Gastroesophageal sphincter (tissue), 4 donors: ENCODE measurements around the gene SYCP1. TPM values are rescaled to one million over a fixed set of nuclear protein-coding genes. Genes with fewer than 3 reads are reported as not detected.
"Not testable (repeated sequence)": the region's sequence is repeated elsewhere in the genome, so short reads cannot be mapped to it uniquely, and the experiment has no call there.

ENCODE experiments used
- ATAC-seq: fragments of 150-250 bp; one replicate; pipeline ENCODE4 v1.9.1; 2016; ENCODE audit warnings: mild to moderate bottlenecking, moderate library complexity
- H3K27ac ChIP-seq, 4 donors: fragments of 200-600 bp; sonication (generic) in 3 of 4; 1 replicate in 3 of 4; 2 replicates in 1 of 4; pipeline ENCODE4 v1.5.1; 2016 to 2019
- H3K27me3 ChIP-seq: fragments of 200-600 bp; sonication (generic); one replicate; pipeline ENCODE4 v1.5.1; 2019
- H3K36me3 ChIP-seq, 2 donors: fragments of 200-600 bp; sonication (generic); one replicate each; pipeline ENCODE4 v1.5.1; 2019; ENCODE audit warnings: control low read depth in 1 of 2
- H3K4me1 ChIP-seq, 3 donors: fragments of 200-600 bp; sonication (generic); 1 replicate in 2 of 3; 2 replicates in 1 of 3; pipeline ENCODE4 v1.5.1; 2016 to 2019; ENCODE audit warnings: control low read depth in 2 of 3
- H3K4me3 ChIP-seq, 2 donors: fragments of 200-600 bp; sonication (generic); one replicate each; pipeline ENCODE4 v1.5.1; 2019; ENCODE audit warnings: mild to moderate bottlenecking in 1 of 2, moderate library complexity in 1 of 2
- H3K9me3 ChIP-seq, 3 donors: fragments of 200-600 bp; sonication (generic); one replicate each; pipeline ENCODE4 v1.5.1; 2017 to 2019; ENCODE audit warnings: control low read depth in 2 of 3
- CTCF ChIP-seq, 4 experiments: fragments of 200-600 bp in 2 of 4; fragments of 450-650 bp in 2 of 4; sonication (generic) in 1 of 4; IDR thresholded peaks; one replicate each; pipeline ENCODE4 v1.5.1; 2017 to 2019; ENCODE audit warnings: antibody characterized with exemption in 4 of 4, mild to moderate bottlenecking in 2 of 4, moderate library complexity in 2 of 4
- EP300 ChIP-seq: sonication (generic); formaldehyde crosslinking; IDR thresholded peaks from one replicate; pipeline ENCODE4 v1.6.1; 2017; ENCODE audit warnings: antibody characterized with exemption, mild to moderate bottlenecking
- POLR2A ChIP-seq, 2 donors: fragments of 450-650 bp; IDR thresholded peaks; one replicate each; pipeline ENCODE4 v1.6.1; 2017; ENCODE audit warnings: antibody characterized with exemption in 2 of 2, mild to moderate bottlenecking in 2 of 2, moderate library complexity in 1 of 2
- POLR2AphosphoS5 ChIP-seq: sonication (generic); formaldehyde crosslinking; IDR thresholded peaks from one replicate; pipeline ENCODE4 v1.6.1; 2017; ENCODE audit warnings: antibody characterized with exemption
- WGBS, 2 donors: methylation state at CpG; one replicate each; pipeline ENCODE4 v1.1.5; 2018; ENCODE audit warnings: low coverage in 1 of 2; 5-methylcytosine and 5-hydroxymethylcytosine counted together
- total RNA-seq, 4 donors: library from RNA; depleted of rRNA; stranded (reverse); fragments of >200 nt; gene quantifications; one replicate each; pipeline ENCODE4 v1.1.0, GENCODE V29; 2016

The SYCP1 gene
- not detected for total RNA-seq

GRCh38 chr1:114854693-114855320 is at the start of gene SYCP1:
SYCP1 (plus strand) TSS chr1:114854863; CDS start chr1:114855465, 602 bp downstream.
- no peaks in the 10 kb centered on the region for H3K36me3 ChIP-seq
- H3K4me1 ChIP-seq, result no peaks in the 10 kb centered on the region
- peak within 1 kb of the TSS in 1 of 2 donors; percentile 16 for H3K4me3 ChIP-seq
- H3K27ac ChIP-seq, result no peak within 1 kb of the TSS
- no peak for ATAC-seq
- H3K27me3 ChIP-seq, result peaks cover 45% of the 10 kb centered on the region
- H3K9me3 ChIP-seq, result peaks cover 0 to 6% (median 0%) of the 10 kb centered on the region in 3 donors
- TF ChIP-seq CTCF (IDR thresholded peaks at IDR 0.05) (no peak), EP300 (no peak), POLR2A (IDR thresholded peaks at IDR 0.05) (no peak), POLR2AphosphoS5 (no peak)
- WGBS, 2 donors, result 19 to 59% methylated on average over 13 to 15 of the region's 40 CpGs

GRCh38 chr1:114819869-114820268 is 34.8 kb upstream of the SYCP1 start:
- Histone ChIP-seq H3K27ac (no peak overlapping the region), H3K27me3 (no peaks in the 10 kb centered on the region), H3K36me3 (no peaks in the 10 kb centered on the region), H3K9me3 (peaks cover 0 to 4% (median 0%) of the 10 kb centered on the region in 3 donors), H3K4me3 (no peak overlapping the region), H3K4me1 (no peaks in the 10 kb centered on the region)
- no peak for ATAC-seq
- TF ChIP-seq EP300, result no peak
- no peak for TF ChIP-seq POLR2AphosphoS5
- TF ChIP-seq POLR2A (IDR thresholded peaks at IDR 0.05), result no peak
- no peak for TF ChIP-seq CTCF (IDR thresholded peaks at IDR 0.05)
- 71 to 73% methylated on average over 3 of the region's 3 CpGs for whole genome bisulfite sequencing, 2 donors

GRCh38 chr1:114820392-114820791 is 34.3 kb upstream of the SYCP1 start:
- Histone ChIP-seq H3K4me1 (no peaks in the 10 kb centered on the region), H3K36me3 (no peaks in the 10 kb centered on the region), H3K9me3 (peaks cover 0 to 4% (median 0%) of the 10 kb centered on the region in 3 donors), H3K4me3 (no peak overlapping the region), H3K27me3 (no peaks in the 10 kb centered on the region), H3K27ac (no peak overlapping the region)
- no peak for ATAC-seq
- 76 to 81% methylated on average over 2 of the region's 2 CpGs for WGBS, 2 donors
- TF ChIP-seq POLR2A (IDR thresholded peaks at IDR 0.05), result no peak
- TF ChIP-seq EP300, result no peak
- no peak for TF ChIP-seq POLR2AphosphoS5
- TF ChIP-seq CTCF (IDR thresholded peaks at IDR 0.05), result no peak

GRCh38 chr1:114821978-114822377 is 32.7 kb upstream of the SYCP1 start:
- H3K27ac ChIP-seq, result no peak overlapping the region
- H3K36me3 ChIP-seq, result no peaks in the 10 kb centered on the region
- no peaks in the 10 kb centered on the region for H3K4me1 ChIP-seq
- no peak overlapping the region for H3K4me3 ChIP-seq
- peaks cover 0 to 8% (median 0%) of the 10 kb centered on the region in 3 donors for H3K9me3 ChIP-seq
- H3K27me3 ChIP-seq, result no peaks in the 10 kb centered on the region
- TF ChIP-seq CTCF (IDR thresholded peaks at IDR 0.05), result no peak
- no peak for TF ChIP-seq POLR2A (IDR thresholded peaks at IDR 0.05)
- TF ChIP-seq POLR2AphosphoS5, result no peak
- TF ChIP-seq EP300, result no peak
- ATAC-seq, result no peak

GRCh38 chr1:114828251-114828650 is 26.4 kb upstream of the SYCP1 start:
- Histone ChIP-seq H3K9me3 (peaks cover 0 to 4% (median 0%) of the 10 kb centered on the region in 3 donors), H3K36me3 (no peaks in the 10 kb centered on the region), H3K27me3 (peaks cover 8% of the 10 kb centered on the region), H3K4me3 (no peak overlapping the region), H3K4me1 (no peaks in the 10 kb centered on the region), H3K27ac (no peak overlapping the region)
- 73 to 79% methylated on average over 3 to 5 of the region's 5 CpGs for WGBS, 2 donors
- no peak for ATAC-seq
- TF ChIP-seq POLR2A (IDR thresholded peaks at IDR 0.05), result no peak
- no peak for TF ChIP-seq POLR2AphosphoS5
- no peak for TF ChIP-seq EP300
- TF ChIP-seq CTCF (IDR thresholded peaks at IDR 0.05), result no peak

- not testable (repeated sequence) for ATAC-seq, H3K4me1 ChIP-seq, H3K4me3 ChIP-seq, H3K9me3 ChIP-seq, H3K27me3 ChIP-seq, H3K36me3 ChIP-seq, H3K27ac ChIP-seq
- 34 to 71% methylated on average over 1 of the region's 1 CpG for WGBS, 2 donors
Observed at GRCh38 chr1:114830075-114830474, 24.6 kb upstream of the SYCP1 start.
